ENCODE data around the gene THSD4. TPM values are rescaled to one million over a fixed set of nuclear protein-coding genes. Genes with fewer than 3 reads are reported as not detected.

THSD4 gene
- polyA plus RNA-seq, 1 donor (not counting 4 experiments of a cell fraction or from before 2014, with no cell fraction given) = 24.5 TPM

DNA sequence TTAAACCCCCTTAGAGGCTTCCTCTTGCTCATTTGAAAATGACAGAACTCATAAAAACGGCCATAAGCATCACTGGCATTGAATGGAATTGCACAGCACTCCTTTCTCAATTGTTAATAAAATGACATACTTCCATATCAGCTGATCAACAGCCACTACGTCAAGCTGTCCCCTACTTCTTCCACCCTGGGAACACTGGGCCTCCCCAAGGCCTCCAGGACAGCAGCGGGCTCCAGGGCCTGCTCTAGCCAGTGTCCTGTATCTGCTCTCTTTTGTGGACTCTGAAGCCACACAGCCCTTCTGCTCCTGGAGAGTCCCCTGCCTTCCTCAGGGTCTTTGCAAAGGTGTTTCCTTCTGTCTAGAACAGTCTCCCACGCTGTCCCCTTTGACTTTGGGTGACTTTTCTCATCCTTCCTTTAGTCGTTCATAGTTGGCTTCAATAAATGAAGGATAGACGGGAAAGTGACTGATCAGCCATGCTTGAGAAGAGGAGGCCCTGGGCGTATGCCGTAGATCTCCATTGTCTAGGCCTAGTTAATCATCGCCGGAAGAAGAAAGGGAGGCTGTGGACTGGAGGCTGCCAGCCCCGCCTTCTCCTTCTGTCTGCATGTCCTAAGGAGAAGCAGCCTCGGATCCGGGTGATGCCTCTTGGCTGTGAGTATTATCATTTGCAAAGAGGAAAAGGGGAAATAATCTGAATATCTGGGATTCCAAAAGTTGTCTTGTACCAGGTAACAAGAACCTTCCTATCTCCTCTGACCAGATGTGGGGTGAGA is 4.7 kb upstream of the THSD4 start:
- Histone ChIP-seq H3K4me2 (ENCODE audit: control insufficient read depth, extremely low read depth, insufficient read depth, low read depth, low read length) (no peak overlapping the region), H3K9me1 (ENCODE audit: control insufficient read depth, extremely low read depth, insufficient read depth, low read length) (no peaks in the 10 kb centered on the region), H3K4me3 (ENCODE audit: control insufficient read depth in 2 of 3, extremely low read depth in 1 of 3, insufficient read depth in 2 of 3, low read depth in 1 of 3, low read length in 3 of 3) (no peak overlapping the region), H3K36me3 (ENCODE audit: control insufficient read depth in 2 of 2, extremely low read depth in 1 of 2, insufficient read depth in 2 of 2, low read length in 2 of 2) (no peaks in the 10 kb centered on the region), H3K27me3 (ENCODE audit: control insufficient read depth, extremely low read depth, insufficient read depth, low read length) (no peaks in the 10 kb centered on the region), H3K9me3 (ENCODE audit: control insufficient read depth, low read depth, low read length) (no peaks in the 10 kb centered on the region), H3K9ac (ENCODE audit: control insufficient read depth, extremely low read depth, insufficient read depth, low read length) (no peak overlapping the region), H3K79me2 (ENCODE audit: control insufficient read depth, insufficient read depth, low read length) (no peaks in the 10 kb centered on the region), H3K27ac (ENCODE audit: control insufficient read depth, insufficient read depth, low read length) (no peak overlapping the region), H2AFZ (ENCODE audit: control insufficient read depth, low read length) (no peak overlapping the region), H3K4me1 (ENCODE audit: control insufficient read depth, extremely low read depth, insufficient read depth, low read length) (peaks cover 34% of the 10 kb centered on the region), H4K20me1 (ENCODE audit: control insufficient read depth, extremely low read depth, insufficient read depth, low read length) (no peaks in the 10 kb centered on the region)
- TF ChIP-seq CTCF (optimal IDR thresholded peaks at IDR 0.05 in 1 of 3, IDR thresholded peaks at IDR 0.05 in 1 of 3, conservative IDR thresholded peaks at IDR 0.05 in 1 of 3; ENCODE audit: extremely low read depth in 1 of 3, insufficient read depth in 2 of 3, low read length in 3 of 3) (no peak), EZH2 (IDR thresholded peaks at IDR 0.05; ENCODE audit: low read length) (no peak)
- FAIRE-seq = no peak
- dilution Hi-C loops (cut with MboI; ENCODE audit: extremely low pct_ligation_motif_present, low sequenced_read_pairs) = no loop called here
- no peak for DNase-seq (ENCODE audit: low read depth, low spot score)

- dilution Hi-C loops (cut with MboI; ENCODE audit: extremely low pct_ligation_motif_present, low sequenced_read_pairs) = no loop called here
- Histone ChIP-seq H3K79me2 (ENCODE audit: control insufficient read depth, insufficient read depth, low read length) (peaks cover 5% of the 10 kb centered on the region), H3K4me3 (ENCODE audit: control insufficient read depth in 2 of 3, extremely low read depth in 1 of 3, insufficient read depth in 2 of 3, low read depth in 1 of 3, low read length in 3 of 3) (no peak overlapping the region), H3K9me3 (ENCODE audit: control insufficient read depth, low read depth, low read length) (no peaks in the 10 kb centered on the region), H3K4me2 (ENCODE audit: control insufficient read depth, extremely low read depth, insufficient read depth, low read depth, low read length) (no peak overlapping the region), H4K20me1 (ENCODE audit: control insufficient read depth, extremely low read depth, insufficient read depth, low read length) (no peaks in the 10 kb centered on the region), H3K36me3 (ENCODE audit: control insufficient read depth in 2 of 2, extremely low read depth in 1 of 2, insufficient read depth in 2 of 2, low read length in 2 of 2) (no peaks in the 10 kb centered on the region), H3K27ac (ENCODE audit: control insufficient read depth, insufficient read depth, low read length) (no peak overlapping the region), H3K9ac (ENCODE audit: control insufficient read depth, extremely low read depth, insufficient read depth, low read length) (no peak overlapping the region), H3K9me1 (ENCODE audit: control insufficient read depth, extremely low read depth, insufficient read depth, low read length) (no peaks in the 10 kb centered on the region), H2AFZ (ENCODE audit: control insufficient read depth, low read length) (no peak overlapping the region), H3K27me3 (ENCODE audit: control insufficient read depth, extremely low read depth, insufficient read depth, low read length) (no peaks in the 10 kb centered on the region), H3K4me1 (ENCODE audit: control insufficient read depth, extremely low read depth, insufficient read depth, low read length) (peaks cover 33% of the 10 kb centered on the region)
- TF ChIP-seq CTCF (optimal IDR thresholded peaks at IDR 0.05 in 1 of 3, IDR thresholded peaks at IDR 0.05 in 1 of 3, conservative IDR thresholded peaks at IDR 0.05 in 1 of 3; ENCODE audit: extremely low read depth in 1 of 3, insufficient read depth in 2 of 3, low read length in 3 of 3) (no peak), EZH2 (IDR thresholded peaks at IDR 0.05; ENCODE audit: low read length) (no peak)
- DNase-seq (ENCODE audit: low read depth, low spot score) (no peak), FAIRE-seq (no peak)
Observed at GRCh38 chr15:71111181-71111565, 4.1 kb upstream of the THSD4 start.
